Measurements from ENCODE around the gene TAS1R1.
A peak's percentile ranks its signal among the peaks of the same experiment; 100 is the strongest.
"Not testable (repeated sequence)": the region's sequence is repeated elsewhere in the genome, so short reads cannot be mapped to it uniquely, and the experiment has no call there.

The TAS1R1 gene

GRCh38 chr1:6592441-6592840, 37.3 kb downstream of the TAS1R1 start:
- no peak for DNase-seq

- DNase-seq = no peak
Observed at GRCh38 chr1:6592865-6593593, 37.9 kb downstream of the TAS1R1 start.

- DNase-seq = no peak
Observed at GRCh38 chr1:6593810-6594209, 38.7 kb downstream of the TAS1R1 start.

- no peak for DNase-seq
Observed at GRCh38 chr1:6594977-6595740, 40.1 kb downstream of the TAS1R1 start.

GRCh38 chr1:6596351-6596750, 41.2 kb downstream of the TAS1R1 start:
- DNase-seq = no peak

- DNase-seq = no peak
Observed at GRCh38 chr1:6596886-6597776, 42.0 kb downstream of the TAS1R1 start.

- DNase-seq = no peak
Observed at GRCh38 chr1:6597777-6598131, 42.6 kb downstream of the TAS1R1 start.

- DNase-seq = peak; percentile 77
Observed at GRCh38 chr1:6599141-6599975, 44.3 kb downstream of the TAS1R1 start.

- DNase-seq = not testable (repeated sequence)
Observed at GRCh38 chr1:6599991-6600390, 44.9 kb downstream of the TAS1R1 start.

- DNase-seq = no peak
Observed at GRCh38 chr1:6600410-6601048, 45.4 kb downstream of the TAS1R1 start.

GRCh38 chr1:6601049-6601922, 46.2 kb downstream of the TAS1R1 start:
- DNase-seq = peak; percentile 88

GRCh38 chr1:6601923-6602668, 47.0 kb downstream of the TAS1R1 start:
- DNase-seq = peak; percentile 70

- DNase-seq = peak; percentile 94
Observed at GRCh38 chr1:6602669-6603237, 47.6 kb downstream of the TAS1R1 start, which contains the start of gene KLHL21. TSS of gene KLHL21 (minus strand) at chr1:6602869. CDS start at chr1:6602817, 52 bp downstream.

- peak; percentile 83 for DNase-seq
Observed at GRCh38 chr1:6603238-6603914, 48.3 kb downstream of the TAS1R1 start.

GRCh38 chr1:6603915-6604558, 48.9 kb downstream of the TAS1R1 start:
- peak; percentile 80 for DNase-seq

GRCh38 chr1:6612641-6613360, 57.7 kb downstream of the TAS1R1 start:
- peak; percentile 68 for DNase-seq

- DNase-seq = peak; percentile 99
Observed at GRCh38 chr1:6613361-6614018, 58.4 kb downstream of the TAS1R1 start, which contains the start of gene PHF13. TSS of gene PHF13 (plus strand) at chr1:6613731. CDS start at chr1:6614067, 336 bp downstream.

Measured in activated CD8-positive, alpha-beta memory T cell treated with anti-CD3 and anti-CD28 coated beads, Interleukin-2, amount 50 U/mL, for 48 hours (primary cell).